ENCODE data around the gene CERT1.

- TF ChIP-seq POLR2AphosphoS5 (IDR thresholded peaks at IDR 0.05; ENCODE audit: borderline replicate concordance, low read depth, low read length), result no peak
- no peak for TF ChIP-seq EZH2 (IDR thresholded peaks at IDR 0.05)
- no peak for TF ChIP-seq FOXP2 (optimal IDR thresholded peaks at IDR 0.05; ENCODE audit: control extremely low read depth, extremely low read length, insufficient read depth)
Measured at GRCh38 chr5:75546830-75547229, 35.4 kb upstream of the CERT1 start.
